GM23338 (cell line): ENCODE data around the gene MEN1. TPM values are rescaled to one million over a fixed set of nuclear protein-coding genes. Genes with fewer than 3 reads are reported as not detected.

Experiments used
- ATAC-seq: fragments of 200-7000 bp; cut with Tn5 transposase; 3 replicates; pipeline ENCODE4 v1.9.1; 2020
- DNase-seq: peaks from one replicate; pipeline ENCODE4 v3.0.0-alpha.2; 2015; ENCODE audit warnings: low spot score
- H2AFZ ChIP-seq: fragments of 200-600 bp; sonication (generic); 2 replicates; pipeline ENCODE4 v1.8.0; 2016; ENCODE audit warnings: antibody characterized with exemption, mild to moderate bottlenecking, moderate library complexity
- H3F3A ChIP-seq: fragments of 200-600 bp; sonication (generic); replicated peaks from 2 replicates; pipeline ENCODE4 v1.8.0; 2017; ENCODE audit warnings: antibody characterized with exemption, mixed run types, low read depth
- H3K27ac ChIP-seq: fragments of 200-600 bp; sonication (generic); 2 replicates; pipeline ENCODE4 v1.6.1; 2016; ENCODE audit warnings: low read depth
- H3K27me3 ChIP-seq: fragments of 200-600 bp; sonication (generic); 2 replicates; pipeline ENCODE4 v1.8.0; 2016; ENCODE audit warnings: mild to moderate bottlenecking, mixed run types, moderate library complexity; ENCODE audit not compliant: insufficient read depth
- H3K36me3 ChIP-seq: fragments of 200-600 bp; sonication (generic); 2 replicates; pipeline ENCODE4 v1.8.0; 2016; ENCODE audit warnings: mild to moderate bottlenecking; ENCODE audit not compliant: insufficient read depth
- H3K4me1 ChIP-seq: fragments of 200-600 bp; sonication (generic); 2 replicates; pipeline ENCODE4 v1.8.0; 2016; ENCODE audit warnings: mild to moderate bottlenecking, moderate library complexity; ENCODE audit not compliant: insufficient read depth
- H3K4me2 ChIP-seq: fragments of 200-600 bp; sonication (generic); 2 replicates; pipeline ENCODE4 v1.7.1; 2017; ENCODE audit warnings: mixed run types
- H3K4me3 ChIP-seq: fragments of 200-600 bp; sonication (generic); 2 replicates; pipeline ENCODE4 v1.6.1; 2016; ENCODE audit warnings: mixed run types
- H3K79me2 ChIP-seq: fragments of 200-600 bp; sonication (generic); replicated peaks from 2 replicates; pipeline ENCODE4 v1.8.0; 2017; ENCODE audit warnings: mild to moderate bottlenecking; ENCODE audit not compliant: insufficient read depth
- H3K9me2 ChIP-seq: fragments of 200-600 bp; sonication (generic); 2 replicates; pipeline ENCODE4 v1.8.0; 2017; ENCODE audit not compliant: insufficient read depth
- H4K20me1 ChIP-seq: fragments of 200-600 bp; sonication (generic); replicated peaks from 2 replicates; pipeline ENCODE4 v1.8.0; 2017; ENCODE audit warnings: mild to moderate bottlenecking; ENCODE audit not compliant: insufficient read depth
- H3K27ac Mint-ChIP-seq: 2 replicates; pipeline ENCODE4 v1.8.0; 2020; ENCODE audit warnings: inconsistent platforms, mild to moderate bottlenecking, moderate library complexity, mixed read lengths
- H3K27me3 Mint-ChIP-seq: 3 replicates; pipeline ENCODE4 v1.8.0; 2022; ENCODE audit warnings: low read depth, mild to moderate bottlenecking, moderate library complexity, mixed read lengths, inconsistent platforms; ENCODE audit not compliant: insufficient read depth, poor library complexity
- H3K36me3 Mint-ChIP-seq: 3 replicates; pipeline ENCODE4 v1.8.0; 2021; ENCODE audit warnings: low read depth, mild to moderate bottlenecking, inconsistent platforms, moderate library complexity, mixed read lengths
- H3K4me1 Mint-ChIP-seq: 3 replicates; pipeline ENCODE4 v1.8.0; 2020; ENCODE audit warnings: mild to moderate bottlenecking, inconsistent platforms, mixed read lengths
- H3K4me3 Mint-ChIP-seq: 3 replicates; pipeline ENCODE4 v1.8.0; 2021; ENCODE audit warnings: moderate library complexity, mild to moderate bottlenecking, inconsistent platforms, mixed read lengths
- H3K9me3 Mint-ChIP-seq: 3 replicates; pipeline ENCODE4 v1.8.0; 2020; ENCODE audit warnings: moderate library complexity, mild to moderate bottlenecking, inconsistent platforms, mixed read lengths
- CREB1 ChIP-seq: fragments of 250-450 bp; sonication (Bioruptor Pico); IDR thresholded peaks from 2 replicates; pipeline ENCODE4 v1.5.0; 2020; ENCODE audit warnings: low read depth, mild to moderate bottlenecking, moderate library complexity
- EZH2 ChIP-seq: fragments of 200-600 bp; sonication (generic); IDR thresholded peaks from one replicate; pipeline ENCODE4 v1.8.0; 2017; ENCODE audit warnings: antibody characterized with exemption, mild to moderate bottlenecking, low read depth; ENCODE audit not compliant: unreplicated experiment
- EZH2phosphoT487 ChIP-seq: fragments of 200-600 bp; sonication (generic); IDR thresholded peaks from one replicate; pipeline ENCODE4 v1.8.1; 2018; ENCODE audit warnings: antibody characterized with exemption; ENCODE audit not compliant: unreplicated experiment
- JUNB ChIP-seq: IDR thresholded peaks from one replicate; pipeline ENCODE4 v1.6.1; 2016; ENCODE audit warnings: antibody characterized with exemption; ENCODE audit not compliant: unreplicated experiment
- NANOG ChIP-seq: IDR thresholded peaks from 2 replicates; pipeline ENCODE4 v1.6.1; 2016; ENCODE audit warnings: antibody characterized with exemption, borderline replicate concordance
- POLR2AphosphoS5 ChIP-seq: IDR thresholded peaks from 2 replicates; pipeline ENCODE4 v1.6.1; 2016; ENCODE audit warnings: antibody characterized with exemption, low read depth
- STAT1 ChIP-seq: IDR thresholded peaks from one replicate; pipeline ENCODE4 v1.6.1; 2016; ENCODE audit warnings: antibody characterized with exemption; ENCODE audit not compliant: unreplicated experiment
- ZNF331 ChIP-seq: fragments of 250-450 bp; sonication (Bioruptor Pico); IDR thresholded peaks from 2 replicates; pipeline ENCODE4 v1.5.0; 2020; ENCODE audit warnings: low read depth, mild to moderate bottlenecking, moderate library complexity
- polyA plus RNA-seq: library from polyadenylated mRNA; unstranded; fragments of >200 nt; fragmentation: Nextera tagmentation; extraction: Ambion mirVana; gene quantifications from 2 replicates; pipeline ENCODE4 v1.2.1, GENCODE V29; 2016
- total RNA-seq: library from RNA; depleted of rRNA; stranded (reverse); fragments of >200 nt; shearing (Covaris generic); gene quantifications from 2 replicates; pipeline ENCODE4 v1.2.3, GENCODE V29; 2014
- TF ChIP-seq, protein P1 (sequence below): fragments of 250-450 bp; sonication (Bioruptor Pico); IDR thresholded peaks from 2 replicates; pipeline ENCODE4 v1.5.0; 2020; ENCODE audit warnings: mild to moderate bottlenecking, moderate library complexity
- TF ChIP-seq, protein P2 (sequence below): IDR thresholded peaks from 2 replicates; pipeline ENCODE4 v1.6.1; 2016; ENCODE audit warnings: antibody characterized with exemption
- TF ChIP-seq, protein P3 (sequence below), 2 experiments: fragments of 200-600 bp in 1 of 2; sonication (generic) in 1 of 2; conservative IDR thresholded peaks; 2 replicates each; pipeline versions ENCODE4 v1.5.1 to v1.6.1; 2016 to 2017; ENCODE audit warnings: antibody characterized with exemption in 2 of 2, low read depth in 2 of 2, mild to moderate bottlenecking in 2 of 2, moderate library complexity in 1 of 2
- TF ChIP-seq, protein P4 (sequence below): IDR thresholded peaks from one replicate; pipeline ENCODE4 v1.6.1; 2018; ENCODE audit warnings: antibody characterized with exemption; ENCODE audit not compliant: unreplicated experiment

Gene MEN1
- total and polyA plus RNA-seq, 2 experiments from 2014 or later, result 31.6 to 45.2 TPM

DNA sequence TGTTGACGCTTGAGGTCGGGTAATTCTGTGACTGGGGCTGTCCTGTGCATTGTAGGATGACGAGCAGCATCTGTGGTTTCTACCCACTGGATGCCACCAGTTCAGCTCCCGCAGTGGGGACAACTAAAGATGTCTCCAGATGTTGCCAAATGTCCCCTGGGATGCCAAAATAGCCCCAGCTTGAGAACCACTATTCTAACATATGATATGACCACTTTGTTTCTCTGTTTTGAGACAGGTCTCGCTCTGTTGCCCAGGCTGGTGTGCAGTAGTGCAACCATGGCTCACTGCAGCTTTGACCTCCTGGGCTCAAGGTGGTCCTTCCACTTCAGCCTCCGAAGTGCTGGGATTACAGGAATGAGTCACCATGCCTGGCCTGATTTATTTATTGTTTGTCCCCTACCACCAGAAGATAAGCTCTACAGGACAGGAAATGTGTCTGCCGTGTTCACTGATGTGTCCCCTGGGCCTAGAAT lies 4.4 kb upstream of the MEN1 start (continued):
- TF ChIP-seq EZH2phosphoT487 (no peak), CREB1 (CRISPR knock-in tag) (no peak), NANOG (no peak), STAT1 (no peak), JUNB (no peak)
- TF ChIP-seq, protein P1, sequence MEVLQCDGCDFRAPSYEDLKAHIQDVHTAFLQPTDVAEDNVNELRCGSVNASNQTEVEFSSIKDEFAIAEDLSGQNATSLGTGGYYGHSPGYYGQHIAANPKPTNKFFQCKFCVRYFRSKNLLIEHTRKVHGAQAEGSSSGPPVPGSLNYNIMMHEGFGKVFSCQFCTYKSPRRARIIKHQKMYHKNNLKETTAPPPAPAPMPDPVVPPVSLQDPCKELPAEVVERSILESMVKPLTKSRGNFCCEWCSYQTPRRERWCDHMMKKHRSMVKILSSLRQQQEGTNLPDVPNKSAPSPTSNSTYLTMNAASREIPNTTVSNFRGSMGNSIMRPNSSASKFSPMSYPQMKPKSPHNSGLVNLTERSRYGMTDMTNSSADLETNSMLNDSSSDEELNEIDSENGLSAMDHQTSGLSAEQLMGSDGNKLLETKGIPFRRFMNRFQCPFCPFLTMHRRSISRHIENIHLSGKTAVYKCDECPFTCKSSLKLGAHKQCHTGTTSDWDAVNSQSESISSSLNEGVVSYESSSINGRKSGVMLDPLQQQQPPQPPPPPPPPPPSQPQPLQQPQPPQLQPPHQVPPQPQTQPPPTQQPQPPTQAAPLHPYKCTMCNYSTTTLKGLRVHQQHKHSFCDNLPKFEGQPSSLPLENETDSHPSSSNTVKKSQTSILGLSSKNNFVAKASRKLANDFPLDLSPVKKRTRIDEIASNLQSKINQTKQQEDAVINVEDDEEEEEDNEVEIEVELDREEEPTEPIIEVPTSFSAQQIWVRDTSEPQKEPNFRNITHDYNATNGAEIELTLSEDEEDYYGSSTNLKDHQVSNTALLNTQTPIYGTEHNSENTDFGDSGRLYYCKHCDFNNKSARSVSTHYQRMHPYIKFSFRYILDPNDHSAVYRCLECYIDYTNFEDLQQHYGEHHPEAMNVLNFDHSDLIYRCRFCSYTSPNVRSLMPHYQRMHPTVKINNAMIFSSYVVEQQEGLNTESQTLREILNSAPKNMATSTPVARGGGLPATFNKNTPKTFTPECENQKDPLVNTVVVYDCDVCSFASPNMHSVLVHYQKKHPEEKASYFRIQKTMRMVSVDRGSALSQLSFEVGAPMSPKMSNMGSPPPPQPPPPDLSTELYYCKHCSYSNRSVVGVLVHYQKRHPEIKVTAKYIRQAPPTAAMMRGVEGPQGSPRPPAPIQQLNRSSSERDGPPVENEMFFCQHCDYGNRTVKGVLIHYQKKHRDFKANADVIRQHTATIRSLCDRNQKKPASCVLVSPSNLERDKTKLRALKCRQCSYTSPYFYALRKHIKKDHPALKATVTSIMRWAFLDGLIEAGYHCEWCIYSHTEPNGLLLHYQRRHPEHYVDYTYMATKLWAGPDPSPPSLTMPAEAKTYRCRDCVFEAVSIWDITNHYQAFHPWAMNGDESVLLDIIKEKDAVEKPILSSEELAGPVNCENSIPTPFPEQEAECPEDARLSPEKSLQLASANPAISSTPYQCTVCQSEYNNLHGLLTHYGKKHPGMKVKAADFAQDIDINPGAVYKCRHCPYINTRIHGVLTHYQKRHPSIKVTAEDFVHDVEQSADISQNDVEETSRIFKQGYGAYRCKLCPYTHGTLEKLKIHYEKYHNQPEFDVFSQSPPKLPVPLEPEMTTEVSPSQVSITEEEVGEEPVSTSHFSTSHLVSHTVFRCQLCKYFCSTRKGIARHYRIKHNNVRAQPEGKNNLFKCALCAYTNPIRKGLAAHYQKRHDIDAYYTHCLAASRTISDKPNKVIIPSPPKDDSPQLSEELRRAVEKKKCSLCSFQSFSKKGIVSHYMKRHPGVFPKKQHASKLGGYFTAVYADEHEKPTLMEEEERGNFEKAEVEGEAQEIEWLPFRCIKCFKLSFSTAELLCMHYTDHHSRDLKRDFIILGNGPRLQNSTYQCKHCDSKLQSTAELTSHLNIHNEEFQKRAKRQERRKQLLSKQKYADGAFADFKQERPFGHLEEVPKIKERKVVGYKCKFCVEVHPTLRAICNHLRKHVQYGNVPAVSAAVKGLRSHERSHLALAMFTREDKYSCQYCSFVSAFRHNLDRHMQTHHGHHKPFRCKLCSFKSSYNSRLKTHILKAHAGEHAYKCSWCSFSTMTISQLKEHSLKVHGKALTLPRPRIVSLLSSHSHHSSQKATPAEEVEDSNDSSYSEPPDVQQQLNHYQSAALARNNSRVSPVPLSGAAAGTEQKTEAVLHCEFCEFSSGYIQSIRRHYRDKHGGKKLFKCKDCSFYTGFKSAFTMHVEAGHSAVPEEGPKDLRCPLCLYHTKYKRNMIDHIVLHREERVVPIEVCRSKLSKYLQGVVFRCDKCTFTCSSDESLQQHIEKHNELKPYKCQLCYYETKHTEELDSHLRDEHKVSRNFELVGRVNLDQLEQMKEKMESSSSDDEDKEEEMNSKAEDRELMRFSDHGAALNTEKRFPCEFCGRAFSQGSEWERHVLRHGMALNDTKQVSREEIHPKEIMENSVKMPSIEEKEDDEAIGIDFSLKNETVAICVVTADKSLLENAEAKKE (CRISPR knock-in tag), result no peak
- TF ChIP-seq, protein P2, sequence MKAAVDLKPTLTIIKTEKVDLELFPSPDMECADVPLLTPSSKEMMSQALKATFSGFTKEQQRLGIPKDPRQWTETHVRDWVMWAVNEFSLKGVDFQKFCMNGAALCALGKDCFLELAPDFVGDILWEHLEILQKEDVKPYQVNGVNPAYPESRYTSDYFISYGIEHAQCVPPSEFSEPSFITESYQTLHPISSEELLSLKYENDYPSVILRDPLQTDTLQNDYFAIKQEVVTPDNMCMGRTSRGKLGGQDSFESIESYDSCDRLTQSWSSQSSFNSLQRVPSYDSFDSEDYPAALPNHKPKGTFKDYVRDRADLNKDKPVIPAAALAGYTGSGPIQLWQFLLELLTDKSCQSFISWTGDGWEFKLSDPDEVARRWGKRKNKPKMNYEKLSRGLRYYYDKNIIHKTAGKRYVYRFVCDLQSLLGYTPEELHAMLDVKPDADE, result no peak

DNA sequence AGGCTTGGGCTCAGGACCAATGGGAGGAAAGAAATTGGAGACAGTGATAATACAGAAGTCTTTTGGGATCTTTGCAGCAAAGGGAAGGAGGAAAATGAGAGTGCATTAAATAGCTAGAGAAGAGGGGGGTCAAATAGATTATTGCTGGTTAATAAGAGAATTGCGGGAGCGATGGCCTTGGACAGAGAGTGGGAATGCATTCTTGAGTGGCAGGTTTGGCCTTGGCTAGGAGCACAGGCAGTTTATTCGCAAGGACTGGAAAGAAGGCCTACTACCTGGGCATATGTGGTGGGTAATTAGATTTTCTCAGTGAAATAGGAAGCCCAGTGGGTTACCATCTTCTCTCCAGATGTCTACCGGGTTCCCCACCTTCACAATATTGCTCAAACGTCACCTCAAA lies 3.5 kb upstream of the MEN1 start:
- Histone ChIP-seq H3K79me2 (peaks cover 6% of the 10 kb centered on the region; the same call in 1 of the 2 replicates), H2AFZ (no peak overlapping the region), H3K9me2 (no peaks in the 10 kb centered on the region), H3F3A (peaks cover 4% of the 10 kb centered on the region; the same call in 1 of the 2 replicates), H3K4me1 (peaks cover 5% of the 10 kb centered on the region; the same call in 1 of the 2 replicates), H3K4me2 (no peak overlapping the region), H3K36me3 (no peaks in the 10 kb centered on the region), H4K20me1 (0 out of 2 replicates have a peak, but pooled peaks cover 4% of the 10 kb centered on the region), H3K27ac (no peak overlapping the region), H3K4me3 (no peak overlapping the region), H3K27me3 (no peaks in the 10 kb centered on the region)
- Mint-ChIP-seq H3K4me3 (no peak overlapping the region), H3K27ac (no peak overlapping the region), H3K9me3 (no peaks in the 10 kb centered on the region; the same call in 2 of the 3 replicates), H3K36me3 (no peaks in the 10 kb centered on the region), H3K27me3 (peaks cover 12% of the 10 kb centered on the region), H3K4me1 (peaks cover 7% of the 10 kb centered on the region)
- no peak for ATAC-seq
- DNase-seq, result no peak
- TF ChIP-seq NANOG, result no peak
- TF ChIP-seq, protein P3, sequence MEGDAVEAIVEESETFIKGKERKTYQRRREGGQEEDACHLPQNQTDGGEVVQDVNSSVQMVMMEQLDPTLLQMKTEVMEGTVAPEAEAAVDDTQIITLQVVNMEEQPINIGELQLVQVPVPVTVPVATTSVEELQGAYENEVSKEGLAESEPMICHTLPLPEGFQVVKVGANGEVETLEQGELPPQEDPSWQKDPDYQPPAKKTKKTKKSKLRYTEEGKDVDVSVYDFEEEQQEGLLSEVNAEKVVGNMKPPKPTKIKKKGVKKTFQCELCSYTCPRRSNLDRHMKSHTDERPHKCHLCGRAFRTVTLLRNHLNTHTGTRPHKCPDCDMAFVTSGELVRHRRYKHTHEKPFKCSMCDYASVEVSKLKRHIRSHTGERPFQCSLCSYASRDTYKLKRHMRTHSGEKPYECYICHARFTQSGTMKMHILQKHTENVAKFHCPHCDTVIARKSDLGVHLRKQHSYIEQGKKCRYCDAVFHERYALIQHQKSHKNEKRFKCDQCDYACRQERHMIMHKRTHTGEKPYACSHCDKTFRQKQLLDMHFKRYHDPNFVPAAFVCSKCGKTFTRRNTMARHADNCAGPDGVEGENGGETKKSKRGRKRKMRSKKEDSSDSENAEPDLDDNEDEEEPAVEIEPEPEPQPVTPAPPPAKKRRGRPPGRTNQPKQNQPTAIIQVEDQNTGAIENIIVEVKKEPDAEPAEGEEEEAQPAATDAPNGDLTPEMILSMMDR (conservative IDR thresholded peaks at IDR 0.05; ENCODE audit: low read depth in 2 of 2), result no peak
- TF ChIP-seq EZH2, result no peak
- TF ChIP-seq POLR2AphosphoS5, result no peak
- TF ChIP-seq, protein P4, sequence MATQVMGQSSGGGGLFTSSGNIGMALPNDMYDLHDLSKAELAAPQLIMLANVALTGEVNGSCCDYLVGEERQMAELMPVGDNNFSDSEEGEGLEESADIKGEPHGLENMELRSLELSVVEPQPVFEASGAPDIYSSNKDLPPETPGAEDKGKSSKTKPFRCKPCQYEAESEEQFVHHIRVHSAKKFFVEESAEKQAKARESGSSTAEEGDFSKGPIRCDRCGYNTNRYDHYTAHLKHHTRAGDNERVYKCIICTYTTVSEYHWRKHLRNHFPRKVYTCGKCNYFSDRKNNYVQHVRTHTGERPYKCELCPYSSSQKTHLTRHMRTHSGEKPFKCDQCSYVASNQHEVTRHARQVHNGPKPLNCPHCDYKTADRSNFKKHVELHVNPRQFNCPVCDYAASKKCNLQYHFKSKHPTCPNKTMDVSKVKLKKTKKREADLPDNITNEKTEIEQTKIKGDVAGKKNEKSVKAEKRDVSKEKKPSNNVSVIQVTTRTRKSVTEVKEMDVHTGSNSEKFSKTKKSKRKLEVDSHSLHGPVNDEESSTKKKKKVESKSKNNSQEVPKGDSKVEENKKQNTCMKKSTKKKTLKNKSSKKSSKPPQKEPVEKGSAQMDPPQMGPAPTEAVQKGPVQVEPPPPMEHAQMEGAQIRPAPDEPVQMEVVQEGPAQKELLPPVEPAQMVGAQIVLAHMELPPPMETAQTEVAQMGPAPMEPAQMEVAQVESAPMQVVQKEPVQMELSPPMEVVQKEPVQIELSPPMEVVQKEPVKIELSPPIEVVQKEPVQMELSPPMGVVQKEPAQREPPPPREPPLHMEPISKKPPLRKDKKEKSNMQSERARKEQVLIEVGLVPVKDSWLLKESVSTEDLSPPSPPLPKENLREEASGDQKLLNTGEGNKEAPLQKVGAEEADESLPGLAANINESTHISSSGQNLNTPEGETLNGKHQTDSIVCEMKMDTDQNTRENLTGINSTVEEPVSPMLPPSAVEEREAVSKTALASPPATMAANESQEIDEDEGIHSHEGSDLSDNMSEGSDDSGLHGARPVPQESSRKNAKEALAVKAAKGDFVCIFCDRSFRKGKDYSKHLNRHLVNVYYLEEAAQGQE, result no peak
- no peak for TF ChIP-seq CREB1 (CRISPR knock-in tag)
- TF ChIP-seq EZH2phosphoT487, result no peak
- no peak for TF ChIP-seq ZNF331
- TF ChIP-seq STAT1, result no peak
- TF ChIP-seq JUNB, result no peak
